Heart left ventricle (tissue), 16 donors: ENCODE results near the gene PI4KA. TPM values are rescaled to one million over a fixed set of nuclear protein-coding genes. Genes with fewer than 3 reads are reported as not detected.
"Not testable (repeated sequence)": the region's sequence is repeated elsewhere in the genome, so short reads cannot be mapped to it uniquely, and the experiment has no call there.

Experiments
- ATAC-seq, 4 donors: fragments of 200-7000 bp; cut with Tn5 transposase; one replicate each; pipeline ENCODE4 v1.9.1; 2020 to 2022; ENCODE audit warnings: moderate library complexity in 4 of 4, mild to moderate bottlenecking in 3 of 4, moderate number of reproducible peaks in 1 of 4
- DNase-seq, 5 donors: peaks; one replicate each; pipeline ENCODE4 v3.0.0-alpha.2; 2020
- H3K27ac ChIP-seq, 12 donors: fragments of 200-600 bp; sonication (generic) in 4 of 12; one replicate each; pipeline versions ENCODE4 v1.5.0 to v1.8.0; 2016 to 2022; ENCODE audit warnings: mild to moderate bottlenecking in 2 of 12
- H3K27me3 ChIP-seq, 9 donors: fragments of 200-600 bp; sonication (generic) in 2 of 9; one replicate each; pipeline versions ENCODE4 v1.5.1 to v1.8.0; 2016 to 2022; ENCODE audit warnings: mild to moderate bottlenecking in 3 of 9
- H3K36me3 ChIP-seq, 9 donors: fragments of 200-600 bp; sonication (generic) in 2 of 9; one replicate each; pipeline versions ENCODE4 v1.5.0 to v1.8.0; 2018 to 2022; ENCODE audit warnings: mild to moderate bottlenecking in 2 of 9
- H3K4me1 ChIP-seq, 12 donors: fragments of 200-600 bp; sonication (generic) in 4 of 12; one replicate each; pipeline versions ENCODE4 v1.5.0 to v1.8.0; 2016 to 2022; ENCODE audit warnings: mild to moderate bottlenecking in 3 of 12
- H3K4me3 ChIP-seq, 12 donors: fragments of 200-600 bp; sonication (generic) in 4 of 12; one replicate each; pipeline versions ENCODE4 v1.5.0 to v1.8.0; 2017 to 2022; ENCODE audit warnings: mild to moderate bottlenecking in 9 of 12, moderate library complexity in 4 of 12
- H3K9me3 ChIP-seq, 12 donors: fragments of 200-600 bp; sonication (generic) in 4 of 12; one replicate each; pipeline versions ENCODE4 v1.5.0 to v1.8.0; 2016 to 2022; ENCODE audit warnings: mild to moderate bottlenecking in 1 of 12
- CTCF ChIP-seq, 12 donors: fragments of 200-600 bp; sonication (generic) in 4 of 12; IDR thresholded peaks; one replicate each; pipeline versions ENCODE4 v1.5.0 to v1.8.0; 2018 to 2022; ENCODE audit warnings: antibody characterized with exemption in 12 of 12, mild to moderate bottlenecking in 5 of 12
- POLR2A ChIP-seq, 2 donors: fragments of 450-650 bp; IDR thresholded peaks; one replicate each; pipeline ENCODE4 v1.6.1; 2017; ENCODE audit warnings: antibody characterized with exemption in 2 of 2, mild to moderate bottlenecking in 2 of 2, moderate library complexity in 2 of 2
- WGBS, 4 donors: extraction: QIAGEN DNeasy Blood & Tissue Kit in 2 of 4; methylation state at CpG; one replicate each; pipeline versions ENCODE4 v1.1.5 to v1.1.7; 2013 to 2018; 5-methylcytosine and 5-hydroxymethylcytosine counted together
- intact Hi-C, 10 donors: fragments of 100-400 bp; cut with DNase I; formaldehyde crosslinking; loops; one replicate each; pipeline versions ENCODE4 v1.11.1 to v1.14.2; 2022
- polyA plus RNA-seq, 2 donors: library from polyadenylated mRNA; stranded (reverse); fragments of 200-250 nt; gene quantifications; one replicate each; pipeline ENCODE4 v1.2.3, GENCODE V29; 2013
- total RNA-seq, 9 donors: library from RNA; depleted of rRNA in 2 of 9; stranded (reverse); fragments of >200 nt in 2 of 9; fragmentation: NEBNext Ultra II Directional in 3 of 9; extraction: Animal tissue kit (Norgen Biotek cat#: 25700) in 3 of 9; gene quantifications; one replicate each; pipeline versions ENCODE4 v1.1.0 to v1.2.4, GENCODE V29; 2016 to 2023
- donor health status: ischemic (EF 13 %, LVEDD 7.1; RV severe dilation, severe dysfunction).
- donor health status: healthy with polysubstance abuse.
- donor health status: DM: no; HTN: yes; CAD: no.
- donor health status: DM: no; HTN: no; CAD: no.
- donor health status: ischemic (EF 25% LVEDD 6.9; RV normal size, moderate dysfunction).
- donor health status: ischemic (EF 25% LVEDD 5.7; RV mildly dilated, moderate dysfunction).
- donor health status: healthy.
- donor health status: DM: yes; HTN: yes; CAD: no.
- donor health status: ischemic (EF 35%, LVEDD 5.7; RV mildly dilated, moderate dysfunction).
- donor health status: nonischemic (EF 11% LVEDD 7.7; RV severe dilation, severe dysfunction).
- donor health status: DM: yes; HTN: yes; CAD: no.
- donor health status: PGD.
- donor health status: ischemic (EF 29% LVEDD 5.4; RV normal size, mild dysfunction).
- donor health status: nonischemic (EF 23%, LVEDD 6.1; RV moderate dilation, normal function).

Gene PI4KA
- total and polyA plus RNA-seq, 11 donors, result 20.6 to 66.4 (median 46.9) TPM

- intact Hi-C loops, result no loop called here
- no peaks in the 10 kb centered on the region for H3K36me3 ChIP-seq
- no peak overlapping the region for H3K4me3 ChIP-seq
- WGBS, 4 donors, result 76 to 83% (median 77%) methylated on average over 7 of the region's 7 CpGs
- no peaks in the 10 kb centered on the region for H3K27me3 ChIP-seq
- H3K4me1 ChIP-seq, result peaks cover 0 to 10% (median 0%) of the 10 kb centered on the region in 12 donors
- no peak overlapping the region for H3K27ac ChIP-seq
- TF ChIP-seq CTCF (IDR thresholded peaks at IDR 0.05), result no peak
- TF ChIP-seq POLR2A (IDR thresholded peaks at IDR 0.05), result no peak
- no peaks in the 10 kb centered on the region for H3K9me3 ChIP-seq
- ATAC-seq (no peak), DNase-seq (no peak)
Observed at GRCh38 chr22:20899827-20900423, 41.3 kb upstream of the PI4KA start.

DNA sequence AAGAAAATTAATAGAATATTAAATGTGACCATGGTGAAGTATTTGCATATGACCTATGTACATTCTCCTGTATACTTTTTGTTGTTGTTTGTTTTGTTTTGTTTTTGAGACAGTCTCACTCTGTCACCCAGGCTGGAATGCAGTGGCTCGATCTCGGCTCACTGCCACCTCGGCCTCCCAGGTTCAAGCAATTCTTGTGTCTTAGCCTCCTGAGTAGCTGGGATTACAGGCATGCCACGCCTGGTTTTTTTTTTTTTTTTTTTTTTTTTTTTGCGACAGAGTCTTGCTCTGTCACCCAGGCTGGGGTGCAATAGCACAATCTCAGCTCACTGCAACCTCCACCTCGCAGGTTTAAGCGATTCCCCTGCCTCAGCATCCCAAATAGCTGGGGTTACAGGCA lies 39.1 kb upstream of the PI4KA start:
- DNase-seq, ATAC-seq, H3K4me3 ChIP-seq, H3K27ac ChIP-seq, H3K9me3 ChIP-seq, H3K27me3 ChIP-seq, H3K4me1 ChIP-seq, intact Hi-C loops, H3K36me3 ChIP-seq: not testable (repeated sequence)
- 89 to 91% (median 89%) methylated on average over 6 to 7 of the region's 7 CpGs for WGBS, 4 donors

GRCh38 chr22:20890975-20891374 lies 32.4 kb upstream of the PI4KA start:
- H3K9me3 ChIP-seq, result no peaks in the 10 kb centered on the region
- no peak for DNase-seq
- ATAC-seq, result no peak
- no peaks in the 10 kb centered on the region for H3K27me3 ChIP-seq
- peaks cover 0 to 9% (median under 1%) of the 10 kb centered on the region in 12 donors for H3K4me1 ChIP-seq
- H3K36me3 ChIP-seq, result peaks cover 0 to 42% (median 35%) of the 10 kb centered on the region in 9 donors
- no peak overlapping the region for H3K27ac ChIP-seq
- no peak overlapping the region for H3K4me3 ChIP-seq
- intact Hi-C loops, result no loop called here
- 97 to 98% (median 97%) methylated on average over 6 of the region's 6 CpGs for WGBS, 4 donors
- no peak for TF ChIP-seq POLR2A (IDR thresholded peaks at IDR 0.05)
- TF ChIP-seq CTCF (IDR thresholded peaks at IDR 0.05), result no peak

DNA sequence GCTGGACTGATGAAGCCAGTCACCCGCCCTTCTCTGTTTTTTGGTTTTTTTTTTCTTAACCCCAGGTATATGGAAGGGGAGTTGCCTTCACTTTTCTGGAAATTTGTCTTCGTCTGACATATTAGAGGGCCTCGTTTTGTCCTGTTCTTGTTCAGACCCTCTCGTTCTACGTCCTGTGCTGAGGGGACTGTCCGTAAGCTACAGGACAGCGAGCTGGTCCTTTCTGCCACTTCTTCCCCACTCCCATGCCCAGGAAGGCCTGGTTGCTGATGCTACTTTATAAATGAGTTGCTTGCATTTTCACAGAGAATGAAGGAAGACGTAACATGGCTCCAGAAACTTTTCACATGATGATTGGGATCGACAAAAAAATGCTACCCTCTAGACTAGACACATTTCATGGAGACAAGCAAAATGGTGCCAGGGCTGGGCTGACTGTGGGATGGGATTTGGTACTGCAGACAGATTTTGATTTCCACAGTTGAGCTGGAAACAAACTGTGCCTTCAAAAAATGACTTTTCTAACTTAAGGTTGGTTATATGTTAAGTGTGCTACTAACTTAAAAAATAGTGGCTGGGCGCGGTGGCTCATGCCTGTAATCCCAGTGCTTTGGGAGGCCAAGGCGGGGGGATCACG lies 31.4 kb upstream of the PI4KA start:
- Histone ChIP-seq H3K27me3 (no peaks in the 10 kb centered on the region), H3K4me3 (no peak overlapping the region), H3K36me3 (peaks cover 0 to 48% (median 38%) of the 10 kb centered on the region in 9 donors), H3K9me3 (no peaks in the 10 kb centered on the region), H3K4me1 (peaks cover 0 to 19% (median 9%) of the 10 kb centered on the region in 12 donors), H3K27ac (no peak overlapping the region)
- TF ChIP-seq POLR2A (IDR thresholded peaks at IDR 0.05) (no peak), CTCF (IDR thresholded peaks at IDR 0.05) (no peak)
- DNase-seq, result no peak
- intact Hi-C loops, result loop anchor here in 3 of 10 donors (10.0 kb wide), 3 partner anchors 45 to 125 kb away; partner anchors contain the start of genes AIFM3 (in 2 of the 3) and P2RX6 (in 1 of the 3)
- ATAC-seq, result no peak
- 88 to 97% (median 93%) methylated on average over 12 to 13 of the region's 13 CpGs for WGBS, 4 donors
